H4 (cell line): ENCODE data around the gene PITPNM2. TPM values are rescaled to one million over a fixed set of nuclear protein-coding genes. Genes with fewer than 3 reads are reported as not detected.

ENCODE experiments used
- DNase-seq: peaks from one replicate; pipeline ENCODE4 v3.0.0-alpha.2; 2015; ENCODE audit warnings: low spot score
- total RNA-seq: library from RNA; depleted of rRNA; stranded (reverse); fragments of >200 nt; shearing (Covaris generic); gene quantifications from 2 replicates; pipeline ENCODE4 v1.2.3, GENCODE V29; 2014; rRNA removed

PITPNM2 gene
- total RNA-seq: 2.0 and 3.3 TPM in 2 replicates

- DNase-seq: no peak
These were observed at the start of gene PITPNM2 for GRCh38 chr12:123150744-123151456. TSS of gene PITPNM2 (minus strand) at chr12:123151090. CDS start at chr12:123034590, 116,500 bp downstream.

DNA sequence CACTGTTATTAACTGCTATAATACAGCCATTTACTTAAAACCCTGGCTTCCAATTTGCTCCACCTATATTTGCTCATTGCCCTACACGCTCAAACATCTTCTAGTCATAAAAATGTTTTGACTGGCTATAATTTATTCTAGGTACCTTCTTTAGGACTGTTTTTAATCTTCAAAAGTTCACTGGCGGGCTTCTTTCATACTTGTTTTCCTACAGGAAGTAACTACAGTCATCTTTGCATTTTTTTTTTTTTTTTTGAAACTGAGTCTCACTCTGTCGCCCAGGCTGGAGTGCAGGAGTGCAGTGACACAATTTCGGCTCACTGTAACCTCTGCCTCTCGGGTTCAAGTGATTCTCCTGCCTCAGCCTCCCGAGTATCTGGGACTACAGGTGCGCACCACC lies 49.5 kb upstream of the PITPNM2 start:
- no peak for DNase-seq

DNA sequence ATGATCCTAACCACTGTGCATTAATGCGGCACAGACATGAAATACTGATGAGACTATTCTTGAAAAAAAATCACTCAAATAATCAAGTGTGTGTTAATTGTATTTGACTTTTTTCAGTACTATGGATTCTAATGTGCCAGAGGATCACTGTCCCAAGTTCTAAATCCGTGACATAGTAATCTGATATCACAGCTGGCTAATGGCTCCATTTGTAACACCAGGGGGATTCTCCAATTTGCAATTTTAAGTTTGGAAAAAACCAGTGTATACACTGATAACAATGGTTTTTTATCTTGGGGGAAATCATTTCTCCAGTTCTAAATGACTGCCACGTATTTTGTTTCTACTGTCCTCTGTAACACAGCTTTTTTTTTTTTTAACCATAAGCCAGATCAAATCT lies 49.0 kb upstream of the PITPNM2 start:
- DNase-seq: no peak

GRCh38 chr12:123187637-123188036 lies 36.7 kb upstream of the PITPNM2 start:
- no peak for DNase-seq

DNA sequence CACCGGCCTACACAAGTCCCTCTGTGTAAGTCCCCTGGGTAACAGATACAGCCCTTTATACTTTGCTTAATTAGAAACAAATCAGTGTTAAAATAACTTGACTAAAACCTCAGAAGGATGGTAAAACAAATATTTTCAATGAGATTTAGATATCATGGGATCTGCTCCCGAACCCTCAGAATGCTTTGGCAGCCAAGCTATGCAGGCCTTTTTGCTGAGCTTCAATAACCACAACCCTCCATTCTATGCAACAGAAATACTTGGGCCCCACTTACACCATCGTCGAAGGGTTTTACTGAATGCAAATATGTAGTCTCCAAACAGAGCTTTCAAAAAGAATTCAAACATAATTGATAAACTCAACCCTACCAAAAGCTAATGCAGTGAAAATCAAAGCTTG lies 29.3 kb upstream of the PITPNM2 start:
- no peak for DNase-seq

DNA sequence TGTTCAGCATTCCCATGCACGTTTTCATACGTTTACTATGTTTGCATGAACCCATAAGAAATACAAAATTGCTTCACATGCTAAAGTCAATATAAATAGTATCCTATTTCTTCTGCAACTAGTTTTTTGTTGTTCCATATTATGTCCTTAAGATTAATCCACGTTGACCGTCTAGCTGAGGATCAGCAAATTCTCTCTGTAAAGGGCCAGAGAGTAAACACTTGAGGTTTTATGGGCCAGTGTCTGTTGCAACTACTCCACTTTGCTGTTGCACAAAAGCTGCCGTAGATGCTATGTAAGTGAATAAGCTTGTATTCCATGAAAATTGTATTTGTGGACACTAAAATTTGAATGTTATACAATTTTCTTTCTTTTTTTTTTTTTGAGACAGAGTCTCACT lies 21.1 kb upstream of the PITPNM2 start:
- no peak for DNase-seq

DNA sequence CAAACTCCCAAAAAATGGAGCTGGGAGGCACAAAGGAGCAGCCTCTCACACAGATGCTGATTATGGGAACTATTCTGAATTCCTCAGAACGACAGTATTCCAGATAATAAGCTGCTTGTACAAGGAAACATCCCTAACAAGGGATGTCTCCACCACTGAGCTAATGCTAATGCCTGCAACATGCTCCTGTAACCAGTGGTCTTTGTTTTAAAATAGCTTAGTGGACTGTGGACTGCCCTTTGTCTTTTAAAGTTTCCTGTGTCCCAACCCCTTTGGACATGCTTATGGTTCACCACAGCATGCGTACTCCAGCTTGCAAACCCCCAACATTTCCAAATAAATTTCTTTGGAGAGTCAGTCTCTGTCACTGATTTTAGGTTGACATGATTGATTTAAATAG lies 16.4 kb upstream of the PITPNM2 start:
- no peak for DNase-seq

GRCh38 chr12:123165537-123165936 lies 14.6 kb upstream of the PITPNM2 start:
- DNase-seq: no peak

DNA sequence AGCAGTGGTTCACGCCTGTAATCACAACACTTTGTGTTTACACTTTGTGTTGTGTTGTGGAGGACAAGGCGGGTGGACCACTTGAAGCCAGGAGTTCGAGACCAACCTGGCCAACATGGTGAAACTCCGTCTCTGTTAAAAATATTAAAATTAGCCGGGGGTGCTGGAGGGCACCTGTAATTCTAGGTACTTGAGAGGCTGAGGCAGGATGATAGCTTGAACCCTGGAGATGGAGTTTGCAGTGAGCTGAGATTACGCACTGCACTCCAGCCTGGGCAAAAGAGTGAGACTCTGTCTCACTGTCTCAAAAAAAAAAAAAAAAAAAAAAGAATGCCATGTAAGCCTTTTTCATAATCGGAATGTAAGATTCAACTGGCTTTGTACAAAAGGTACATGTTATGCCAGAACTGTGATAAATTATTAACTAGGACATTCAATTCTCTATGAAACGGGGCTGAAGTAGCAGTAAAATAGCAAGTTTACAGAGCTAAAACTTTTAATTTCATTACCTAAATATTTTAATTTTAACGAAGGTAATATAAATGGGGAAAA lies 13.9 kb upstream of the PITPNM2 start:
- no peak for DNase-seq

GRCh38 chr12:123164222-123164621 lies 13.3 kb upstream of the PITPNM2 start:
- DNase-seq: no peak

- no peak for DNase-seq
These were observed 12.3 kb upstream of the PITPNM2 start for GRCh38 chr12:123163227-123163626.

DNA sequence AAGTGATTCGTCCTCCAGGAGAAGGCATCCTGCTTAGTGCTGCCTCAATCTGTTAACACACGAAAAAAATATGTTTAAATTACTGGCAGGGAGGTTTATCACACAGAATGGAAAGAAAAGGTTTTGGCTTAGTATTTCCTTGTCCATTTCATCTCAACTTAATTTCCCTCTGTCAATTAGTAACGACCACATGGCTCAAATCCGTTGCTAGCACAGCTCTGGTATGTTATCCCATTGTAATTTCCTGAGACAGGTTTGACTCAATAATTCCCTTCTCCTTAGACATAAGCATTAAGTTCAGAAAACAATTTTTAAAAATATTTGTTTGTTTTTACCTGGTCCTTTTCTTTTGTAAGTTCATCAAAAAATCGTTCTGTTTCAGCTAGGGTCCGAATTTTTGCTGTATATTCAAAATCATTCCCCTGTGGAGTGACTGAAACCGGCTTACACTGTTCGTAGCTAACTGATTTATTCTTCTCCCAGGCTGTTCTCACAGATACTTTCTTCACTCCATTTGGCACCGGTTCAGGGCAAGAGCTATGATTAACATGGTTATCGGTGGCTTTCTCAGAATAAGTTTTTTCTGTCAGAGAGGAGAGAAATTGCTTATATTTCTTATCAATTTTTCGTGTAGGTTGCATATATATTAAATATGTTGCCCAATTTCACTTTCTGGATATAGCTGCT lies 10.1 kb upstream of the PITPNM2 start:
- no peak for DNase-seq

DNA sequence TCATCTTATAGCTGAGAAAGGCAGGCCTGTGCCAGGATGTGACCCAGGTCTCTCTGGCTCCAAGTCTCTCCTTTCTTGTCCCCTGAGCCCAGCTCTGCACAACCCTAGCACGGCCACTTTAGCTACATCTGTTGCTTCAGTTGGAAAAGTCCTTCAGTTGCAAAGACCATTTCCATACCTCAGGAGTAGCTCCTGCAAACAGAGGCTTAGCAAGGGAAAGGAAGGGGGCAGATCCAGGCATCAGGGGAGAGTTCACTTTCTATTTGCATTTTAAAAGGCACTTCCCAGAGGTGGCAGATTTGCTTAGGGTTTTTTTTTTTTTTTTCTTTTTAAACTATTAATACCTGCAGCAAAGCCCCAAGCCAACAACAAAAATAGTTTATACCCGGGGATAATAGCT lies 3.0 kb upstream of the PITPNM2 start:
- no peak for DNase-seq

- no peak for DNase-seq
These were observed 1.9 kb upstream of the PITPNM2 start for GRCh38 chr12:123152833-123153232.

GRCh38 chr12:123151457-123152454 lies 866 bp upstream of the PITPNM2 start:
- no peak for DNase-seq

GRCh38 chr12:123150275-123150743 lies 581 bp downstream of the PITPNM2 start:
- DNase-seq: no peak

DNA sequence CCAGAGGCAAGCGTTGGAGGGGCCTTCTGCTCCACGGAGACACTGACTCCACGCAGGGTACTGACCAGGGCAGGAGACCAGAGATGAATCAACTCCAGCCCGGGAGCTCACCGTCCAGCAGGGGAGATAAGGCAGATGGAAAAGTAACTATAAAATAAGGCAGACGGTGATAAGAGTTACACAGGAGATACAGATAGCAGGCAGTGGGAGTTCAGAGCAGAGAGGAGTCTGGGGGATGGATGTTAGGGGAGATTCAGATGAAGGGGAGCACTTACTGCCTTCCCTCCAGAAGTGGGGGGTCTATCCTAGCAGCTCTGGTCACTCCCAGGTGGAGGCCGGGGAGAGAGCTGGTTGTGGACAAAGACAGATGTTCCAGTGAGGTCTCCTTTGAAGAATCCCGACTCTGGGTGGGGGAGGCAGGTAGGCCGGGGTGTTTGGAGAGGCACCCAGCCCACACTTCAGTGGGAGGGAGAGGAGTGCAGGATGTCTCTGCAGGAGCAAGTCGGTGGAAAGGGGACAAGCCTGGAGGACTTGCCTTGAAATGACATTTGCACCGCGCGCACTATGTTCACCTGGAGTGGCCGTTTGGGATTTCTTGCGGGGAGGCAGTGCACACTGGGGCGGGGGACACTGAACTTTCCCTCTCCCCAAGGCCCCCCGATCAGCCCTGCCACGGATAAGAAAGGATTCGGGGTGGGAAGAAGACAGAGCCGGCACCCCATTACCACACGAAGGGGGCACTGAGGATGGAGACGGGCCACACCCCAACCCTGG lies 1.2 kb downstream of the PITPNM2 start:
- DNase-seq: no peak

- DNase-seq: no peak
These were observed 1.8 kb downstream of the PITPNM2 start for GRCh38 chr12:123149088-123149487.

DNA sequence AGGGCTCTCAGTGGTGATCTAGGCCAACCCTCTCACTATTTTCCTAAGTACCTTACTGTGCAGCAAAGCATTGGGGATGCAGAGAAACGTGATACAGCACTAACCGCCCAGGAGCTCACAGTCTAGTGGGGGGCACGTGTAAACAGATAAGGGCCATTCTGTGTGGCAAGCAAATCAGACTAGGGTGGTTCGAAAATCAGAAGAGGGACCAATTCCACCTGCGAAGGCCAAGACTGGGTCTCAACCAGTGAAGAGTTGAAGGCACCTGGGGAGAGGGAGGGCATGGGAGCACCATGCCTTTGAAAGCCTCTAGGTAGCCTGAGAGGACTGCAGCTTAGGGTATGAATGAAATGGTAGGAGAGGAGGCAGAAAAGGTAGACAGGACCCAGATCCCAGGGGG lies 2.2 kb downstream of the PITPNM2 start:
- DNase-seq: no peak

DNA sequence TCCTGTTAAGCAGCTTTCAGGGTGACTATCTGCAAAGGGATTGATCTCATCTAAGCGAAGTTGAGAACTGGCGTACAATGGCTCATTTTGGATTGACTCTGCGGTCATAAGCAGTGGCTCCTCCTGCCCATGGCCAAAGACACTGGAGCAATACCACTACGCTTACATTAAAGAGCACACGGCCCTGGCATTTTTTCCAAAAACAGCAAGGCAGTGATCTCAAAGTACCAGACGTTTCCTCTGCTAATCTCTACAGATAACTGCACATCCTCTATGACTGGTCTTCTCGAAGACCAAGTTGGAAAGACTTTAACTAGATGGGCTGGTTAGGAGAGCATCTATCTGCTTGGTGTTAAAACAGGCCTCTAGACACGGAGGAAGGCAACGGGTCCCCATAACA lies 2.7 kb downstream of the PITPNM2 start:
- DNase-seq: no peak

DNA sequence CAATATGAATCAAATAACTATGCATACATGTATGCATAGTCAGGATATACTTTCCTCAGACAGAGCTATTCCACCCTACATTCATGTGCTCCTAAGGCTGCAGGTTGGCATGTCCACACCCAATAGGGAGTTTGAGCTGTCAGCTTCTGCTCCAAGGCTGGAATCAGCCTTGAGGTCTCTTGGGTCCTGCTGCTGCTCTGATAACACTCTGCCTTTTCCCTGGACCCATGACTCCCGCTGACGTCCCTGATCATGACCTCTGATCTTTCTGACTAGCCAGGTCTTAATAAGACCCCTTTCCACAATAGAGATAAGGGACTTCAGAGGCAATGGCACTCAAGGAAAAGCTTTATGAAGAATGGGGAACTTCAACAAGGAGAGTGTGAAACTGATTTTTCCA lies 5.7 kb downstream of the PITPNM2 start:
- DNase-seq: no peak
